HG03060 (cell line): ENCODE results near the gene NOL4L.
"Not testable (repeated sequence)": the region's sequence is repeated elsewhere in the genome, so short reads cannot be mapped to it uniquely, and the experiment has no call there.

ENCODE experiments used
- ATAC-seq: cut with Tn5 transposase; IDR thresholded peaks from one replicate; pipeline ENCODE4 v1.9.1; 2021; ENCODE audit warnings: low read depth, moderate number of reproducible peaks; ENCODE audit not compliant: unreplicated experiment

NOL4L gene

DNA sequence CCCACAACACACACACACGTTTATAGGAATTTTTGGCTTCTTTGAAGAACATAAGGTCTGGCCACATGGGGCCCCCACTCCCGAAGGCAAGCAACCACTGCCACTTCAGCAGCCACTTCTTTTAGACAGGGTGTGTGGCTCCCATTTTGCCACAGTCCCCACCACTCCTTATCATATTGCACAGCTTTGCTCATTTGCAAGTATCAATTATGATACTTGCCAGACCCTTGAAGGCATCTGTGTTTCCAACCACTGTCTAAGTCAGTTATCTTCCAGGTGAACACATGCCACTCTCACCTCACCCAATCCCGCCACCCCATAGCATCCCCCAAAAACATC is 73.1 kb downstream of the NOL4L start:
- ATAC-seq: no peak

DNA sequence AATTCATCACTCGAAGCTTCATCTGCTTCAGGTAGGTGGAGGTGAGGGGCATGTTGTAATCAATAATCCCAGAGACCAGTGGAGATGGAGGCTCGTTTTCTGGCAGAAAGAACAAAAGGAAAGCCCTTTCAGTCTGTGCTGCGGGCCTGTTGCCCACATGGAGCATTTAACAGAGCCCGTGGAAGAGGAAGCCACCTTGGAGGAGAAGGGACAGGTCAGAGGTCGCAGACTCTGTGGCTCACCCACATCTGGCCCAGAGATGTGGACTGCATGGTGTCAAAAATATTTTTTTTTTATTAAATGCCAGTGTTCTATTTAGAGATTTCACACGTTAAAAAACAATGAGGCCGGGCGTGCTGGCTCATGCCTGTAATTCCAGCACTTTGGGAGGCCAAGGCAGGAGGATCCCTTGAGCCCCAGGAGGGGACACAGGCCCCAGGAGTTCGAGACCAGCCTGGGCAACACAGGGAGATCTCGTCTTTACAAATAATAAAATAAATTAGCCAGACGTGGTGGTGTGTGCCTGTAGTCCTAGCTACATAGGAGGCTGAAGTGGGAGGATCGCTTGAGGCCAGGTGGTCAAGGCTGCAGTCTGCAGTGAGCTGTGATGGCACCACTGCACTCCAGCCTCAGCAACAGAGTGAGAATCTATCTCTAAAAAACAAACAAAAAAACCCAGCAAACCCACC is 73.6 kb downstream of the NOL4L start:
- no peak for ATAC-seq

DNA sequence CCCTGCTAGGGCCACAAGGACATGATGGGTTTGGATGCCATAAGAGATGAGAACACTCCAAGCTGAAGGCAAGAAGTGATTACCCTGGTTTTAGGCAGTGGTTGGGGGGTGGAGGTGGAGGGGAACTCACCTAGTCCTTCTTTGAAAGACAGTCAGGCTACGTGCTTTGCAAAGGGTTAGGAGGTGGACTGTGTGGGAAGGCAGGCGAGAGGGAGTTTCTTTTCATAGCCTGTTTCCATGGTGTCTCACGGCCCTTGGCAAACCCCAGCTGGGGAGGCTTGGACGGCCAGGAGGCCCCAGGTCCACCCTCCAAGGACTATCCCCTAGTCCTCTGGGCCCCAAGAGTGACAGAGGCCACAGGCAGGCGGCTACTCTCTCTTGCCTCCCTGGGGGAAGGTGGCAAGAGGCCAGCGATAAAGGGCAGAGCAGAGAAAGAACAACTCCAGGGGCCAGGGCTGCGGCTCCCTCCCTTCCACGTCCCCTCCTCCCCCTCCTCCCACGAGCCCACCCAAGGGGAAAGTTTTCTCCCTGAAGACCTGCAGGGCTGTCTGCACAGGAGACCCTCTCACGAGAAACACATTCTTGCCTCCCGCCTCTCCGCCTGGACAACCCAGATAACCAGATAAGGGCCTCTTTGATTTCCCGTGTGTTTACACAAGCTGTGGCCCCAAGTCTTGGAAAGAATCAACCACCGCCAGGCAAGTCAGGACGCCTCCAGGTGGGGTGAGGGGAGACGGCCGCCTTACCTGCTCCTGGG is 74.4 kb downstream of the NOL4L start:
- ATAC-seq: no peak

DNA sequence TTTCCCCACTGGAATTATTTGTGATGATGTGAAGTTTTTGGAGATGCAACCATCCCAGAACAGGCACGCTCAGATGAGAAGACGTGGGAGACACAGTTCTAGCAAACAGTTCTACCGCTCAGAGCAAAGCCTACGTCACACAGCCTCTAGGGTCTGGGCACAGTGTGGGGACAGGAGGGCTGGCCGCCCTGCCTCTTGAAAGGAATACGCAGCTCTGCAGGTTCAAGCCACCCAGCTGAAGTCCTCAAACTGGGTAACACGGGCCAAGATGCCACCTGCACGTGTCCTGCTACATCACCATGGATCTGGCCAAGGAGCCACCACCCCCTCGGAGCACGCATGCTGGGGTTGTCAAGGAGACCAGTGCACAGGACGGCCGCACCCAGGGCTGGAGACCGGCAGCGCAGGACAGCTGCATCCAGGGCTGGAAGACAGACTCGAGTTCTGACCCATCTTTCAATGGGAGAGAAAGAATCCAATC is 75.0 kb downstream of the NOL4L start:
- ATAC-seq: no peak

DNA sequence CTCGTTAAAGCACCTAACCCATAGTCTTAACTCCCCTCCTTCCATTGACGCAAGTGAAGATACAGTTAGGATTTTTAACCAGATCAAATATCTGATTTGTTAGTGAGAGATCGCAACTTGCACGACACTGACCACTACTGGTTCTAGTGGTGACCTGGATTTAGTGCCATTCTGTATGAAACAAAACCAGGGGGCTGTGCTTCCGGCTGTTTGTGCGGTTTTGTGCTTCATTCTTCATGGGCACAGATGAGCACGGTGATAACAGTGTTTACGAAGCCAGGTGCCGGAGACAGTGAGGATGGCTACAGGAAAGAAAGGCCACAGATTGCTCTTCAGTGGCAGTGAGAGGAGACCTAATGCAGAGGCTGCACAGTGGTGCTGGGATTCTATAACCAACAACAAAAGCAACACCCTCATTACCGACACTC is 75.5 kb downstream of the NOL4L start:
- no peak for ATAC-seq

DNA sequence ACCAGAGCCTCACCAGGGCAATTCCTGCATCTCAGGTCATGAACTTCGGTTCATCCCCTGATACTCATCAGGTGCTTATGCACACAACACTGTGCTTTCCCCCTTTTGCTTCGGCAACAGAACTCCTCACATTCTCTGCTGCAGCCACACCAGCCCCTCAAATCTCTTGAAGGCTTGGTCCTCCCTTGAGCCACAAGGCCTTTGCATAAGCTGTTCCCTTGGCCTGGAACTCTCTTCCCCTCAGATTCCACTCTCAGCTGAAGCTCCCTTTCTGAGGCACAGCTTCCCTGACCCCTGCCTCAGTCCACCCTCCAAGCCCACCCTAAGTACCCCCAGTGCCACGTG is 76.4 kb downstream of the NOL4L start:
- no peak for ATAC-seq

DNA sequence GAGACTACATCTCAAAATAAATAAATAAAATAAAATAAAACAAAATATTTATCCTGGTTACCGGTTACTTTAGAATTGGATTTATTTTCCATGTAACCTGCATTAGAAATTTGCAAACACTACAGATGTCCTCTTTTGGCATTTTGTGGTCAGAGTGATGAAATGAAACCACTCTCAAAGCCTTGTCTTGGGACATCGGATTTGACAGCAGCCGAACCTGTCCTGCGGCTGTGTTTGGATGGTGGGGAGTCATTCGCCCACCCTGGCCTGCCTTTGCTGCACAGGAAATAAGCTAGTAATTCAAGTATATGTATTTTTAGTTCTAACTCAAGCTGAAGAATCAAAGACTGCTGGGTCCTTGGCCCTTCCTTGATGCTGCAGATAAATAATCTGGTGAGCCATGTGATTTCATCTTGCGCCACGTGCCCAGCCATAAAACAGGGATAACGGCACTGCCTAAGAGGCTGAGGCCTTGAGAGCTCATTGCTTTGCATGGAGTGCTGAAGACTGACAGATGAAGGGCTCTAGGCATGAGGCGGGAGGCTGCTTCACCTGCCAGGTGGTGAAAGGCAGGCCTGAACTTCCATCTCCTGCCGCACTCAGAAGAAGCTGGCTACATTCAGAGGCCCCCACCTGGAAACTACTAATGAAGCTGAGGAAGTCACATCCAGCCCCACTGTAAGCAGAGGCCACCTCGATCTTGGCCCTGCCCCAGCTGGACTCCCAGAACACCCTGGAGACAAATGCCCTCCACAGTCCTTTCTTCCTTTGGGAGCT is 76.9 kb downstream of the NOL4L start:
- no peak for ATAC-seq

DNA sequence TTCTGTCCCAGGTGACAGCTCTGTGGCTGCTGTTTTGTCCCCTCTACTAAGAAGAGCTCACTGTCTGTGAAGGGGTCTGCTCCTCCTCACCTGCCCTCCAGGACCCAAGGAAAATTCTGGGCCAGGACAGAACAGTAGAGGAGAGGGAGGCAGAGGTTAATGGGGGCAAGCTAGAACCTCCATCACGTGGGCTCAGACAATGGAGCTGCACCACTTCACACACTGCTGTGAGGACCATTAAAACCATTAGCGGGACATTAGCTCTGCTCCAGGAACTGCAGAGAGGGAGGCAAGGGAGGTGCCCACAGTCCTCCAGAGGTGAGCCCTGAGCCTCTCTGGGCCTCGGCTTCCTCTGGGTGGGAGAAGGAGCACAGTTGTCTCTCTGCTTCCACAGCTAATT is 78.4 kb downstream of the NOL4L start:
- ATAC-seq: no peak

DNA sequence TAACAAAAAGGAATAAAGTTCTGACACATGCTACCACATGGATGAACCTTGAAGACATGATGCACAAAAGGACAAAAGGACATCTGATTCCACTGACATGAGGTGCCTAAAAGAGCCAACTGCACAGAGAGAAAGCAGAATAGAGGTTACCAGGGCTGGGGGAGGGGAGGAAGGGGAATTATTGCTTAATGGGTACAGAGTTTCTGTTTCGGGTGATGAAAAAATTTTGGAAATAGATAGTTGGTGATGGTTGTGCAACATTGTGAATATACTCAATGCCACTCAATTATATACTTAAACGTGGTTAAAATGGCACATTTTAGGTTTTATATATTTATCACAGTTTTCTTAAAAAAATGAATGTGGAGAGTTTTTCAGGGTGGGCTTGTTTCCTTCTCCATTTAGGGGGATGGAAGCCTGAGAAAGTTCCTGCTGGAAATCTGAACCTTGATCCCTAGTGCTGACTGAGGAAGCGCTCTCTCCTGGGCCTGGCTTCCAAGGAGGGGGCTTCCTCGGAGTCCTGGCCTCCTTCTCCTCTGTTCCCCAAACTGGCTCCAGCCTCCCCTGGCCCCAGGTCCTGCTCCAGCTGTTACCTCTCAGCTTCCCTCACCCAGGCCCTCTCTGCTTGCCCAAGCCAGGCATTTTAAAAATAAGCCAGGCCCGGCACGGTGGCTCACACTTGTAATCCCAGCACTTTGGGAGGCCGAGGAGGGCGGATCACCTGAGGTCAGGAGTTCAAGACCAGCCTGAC is 79.2 kb downstream of the NOL4L start:
- ATAC-seq: no peak

DNA sequence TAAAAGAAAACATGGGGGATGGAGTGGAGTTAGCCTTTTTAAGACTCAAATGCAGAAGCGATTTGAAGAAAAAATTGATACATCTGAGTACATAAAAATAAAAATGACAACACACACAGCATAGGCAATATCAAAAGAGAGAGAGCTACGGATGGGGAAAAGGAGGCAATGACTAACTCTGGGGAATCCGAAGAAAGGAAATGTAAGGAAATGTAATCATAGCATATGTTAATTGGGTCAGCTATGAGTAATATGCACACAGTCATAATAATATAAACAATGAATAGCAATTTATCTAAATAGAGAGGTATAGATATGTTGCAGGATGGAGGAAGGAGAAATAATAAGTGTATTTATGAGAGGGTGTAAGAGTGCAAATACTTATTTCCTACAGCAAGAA is 83.4 kb downstream of the NOL4L start:
- ATAC-seq: no peak

DNA sequence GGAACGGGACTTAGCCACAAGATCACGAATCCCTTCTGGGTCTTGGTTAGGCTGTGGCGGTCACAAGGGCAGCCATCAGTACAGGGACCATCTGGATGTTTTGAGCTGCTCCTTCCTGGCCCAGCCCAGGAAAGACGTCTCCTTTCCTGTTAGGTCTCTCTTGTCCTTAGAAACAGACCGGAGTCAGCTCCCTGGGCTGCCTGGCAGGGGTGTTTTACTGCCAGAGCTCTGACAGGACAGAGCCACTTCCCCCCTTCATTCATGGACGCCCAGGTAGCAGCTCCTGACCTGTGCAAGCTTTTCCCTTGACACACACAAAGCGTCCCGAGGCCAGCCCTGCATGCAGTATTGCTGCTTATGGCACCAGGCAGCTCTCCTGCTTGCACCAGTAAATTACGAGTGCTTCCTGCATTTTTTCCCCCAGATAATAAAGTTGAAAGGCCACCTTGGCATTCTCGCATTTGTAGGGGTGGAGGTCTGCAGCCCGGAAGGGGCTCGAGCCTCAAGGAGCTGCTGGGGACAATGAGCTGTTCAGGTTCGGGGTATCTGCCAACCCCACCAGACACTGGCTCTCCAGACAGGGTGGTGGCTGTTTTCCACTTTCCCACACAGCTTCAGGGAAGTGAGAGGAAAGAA is 87.4 kb downstream of the NOL4L start:
- no peak for ATAC-seq

DNA sequence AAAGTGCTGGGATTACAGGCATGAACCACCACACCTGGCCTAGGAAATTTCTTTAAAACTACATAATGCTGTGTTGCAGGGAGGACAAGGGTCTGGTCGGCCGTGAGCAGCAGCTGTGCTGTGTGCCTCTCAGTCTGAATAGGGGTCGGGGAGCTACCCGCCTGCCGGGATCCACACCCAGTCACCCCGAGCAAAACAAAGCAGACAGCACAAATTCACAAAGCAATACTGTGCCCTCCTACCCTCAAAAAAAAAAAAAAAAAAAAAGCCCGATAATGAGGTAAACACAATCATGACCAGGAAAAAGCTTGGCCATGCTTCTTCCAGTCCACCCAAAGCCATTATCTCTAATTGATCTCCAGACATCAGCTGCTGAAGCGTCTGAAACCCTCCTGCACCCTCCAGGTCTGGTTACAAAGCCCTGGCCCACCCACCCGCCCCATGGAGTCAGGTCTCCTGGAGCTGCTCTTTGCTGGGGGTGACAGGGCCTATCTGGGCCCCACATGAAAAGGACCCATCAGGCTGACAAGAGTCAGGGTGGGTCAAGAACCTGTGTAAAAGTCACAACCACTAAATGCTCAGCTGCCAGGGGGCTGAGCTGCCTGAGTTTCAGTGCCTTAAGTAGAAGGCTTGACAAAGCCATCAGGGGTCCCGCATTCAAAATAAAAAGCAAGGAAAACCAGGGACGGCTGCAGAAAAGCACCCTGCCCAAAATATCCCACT is 88.2 kb downstream of the NOL4L start:
- no peak for ATAC-seq

DNA sequence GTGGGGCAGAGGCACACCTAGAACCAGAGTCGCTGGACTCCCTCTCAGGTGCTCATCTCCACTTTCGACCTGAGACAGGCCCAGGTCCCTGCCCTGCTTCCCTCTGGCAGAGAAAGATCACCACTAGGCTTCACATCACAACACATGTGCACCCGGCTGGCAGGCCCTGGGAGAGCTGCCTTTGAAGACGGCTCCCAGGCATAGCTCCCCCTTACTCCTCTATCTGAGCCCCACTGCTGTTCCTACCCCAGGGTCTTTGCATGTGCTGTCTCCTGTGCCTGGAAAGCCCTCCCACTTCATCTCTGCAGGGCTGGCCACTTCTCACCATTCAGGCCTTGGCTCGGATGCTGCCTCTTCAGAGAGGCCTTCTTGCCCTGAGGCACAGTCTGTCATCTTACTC is 89.2 kb downstream of the NOL4L start:
- ATAC-seq: no peak

DNA sequence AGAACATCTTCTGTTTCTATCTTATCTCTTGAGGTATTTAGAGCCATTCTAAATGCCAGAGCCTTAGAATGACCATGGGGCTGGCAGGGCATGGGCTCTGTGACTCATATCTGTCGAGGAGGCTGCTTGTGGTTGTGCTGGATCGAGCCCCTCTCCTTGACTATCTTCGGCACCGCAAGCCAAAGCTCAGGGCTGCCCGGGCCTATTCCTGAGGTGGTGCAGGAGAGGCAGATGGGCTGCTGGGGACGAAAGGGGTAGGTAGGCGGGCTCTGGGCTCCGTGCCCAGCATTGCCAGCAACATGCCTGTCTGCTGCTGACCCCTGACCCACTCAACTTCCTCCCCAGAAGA is 89.9 kb downstream of the NOL4L start:
- no peak for ATAC-seq

DNA sequence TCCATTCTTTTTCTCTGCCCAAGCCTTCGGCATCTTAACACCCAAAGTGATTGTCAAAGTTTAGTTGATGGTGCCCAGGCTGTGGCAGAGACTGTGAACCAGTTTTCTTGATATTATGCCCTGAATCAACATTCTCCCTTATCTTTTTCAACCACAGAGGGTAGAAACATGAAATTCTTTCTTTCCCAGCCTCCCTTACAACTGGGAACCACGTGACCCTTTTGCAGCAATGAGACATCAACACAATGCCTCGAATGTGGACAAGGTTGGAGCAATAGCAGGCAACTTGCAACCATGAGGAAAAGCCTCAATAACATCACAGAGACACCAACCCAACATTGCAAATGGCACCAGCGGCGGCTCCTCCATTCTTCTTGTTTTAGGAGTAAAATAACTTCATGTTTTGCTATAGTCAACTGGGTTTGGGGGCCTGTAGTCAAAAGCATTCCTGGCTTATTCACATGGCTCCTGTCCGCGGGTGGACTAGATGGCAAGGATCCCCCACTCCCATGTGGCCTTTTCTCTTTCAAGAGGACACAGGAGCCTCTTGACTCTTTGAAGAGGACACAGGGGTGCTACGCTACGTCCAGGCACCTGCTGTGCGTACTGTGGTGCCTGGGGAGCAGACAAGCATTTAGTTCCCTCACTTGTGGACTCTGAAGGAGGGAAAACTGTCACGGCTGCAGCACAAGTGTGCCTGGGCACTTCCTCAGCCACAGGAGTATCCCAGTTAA is 90.5 kb downstream of the NOL4L start:
- ATAC-seq: no peak

DNA sequence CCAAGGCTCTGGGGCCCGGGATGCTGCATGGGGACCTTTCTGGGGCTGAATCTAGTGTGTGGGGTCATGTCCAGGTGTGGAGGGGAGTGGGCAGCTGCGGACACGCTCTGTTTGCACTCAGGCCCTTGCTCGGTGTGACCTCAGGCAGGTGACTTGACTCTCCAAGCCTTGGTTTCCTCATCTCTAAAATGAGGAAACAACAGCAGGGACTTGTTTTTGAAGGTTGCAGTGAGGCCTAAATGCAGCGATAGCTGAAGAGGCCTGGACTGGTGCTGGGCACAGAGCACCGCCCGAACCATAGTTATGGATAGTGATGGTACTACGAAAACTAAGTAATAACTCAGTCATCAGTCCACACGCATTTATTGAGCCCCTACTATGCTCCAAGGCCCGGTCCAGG is 91.8 kb downstream of the NOL4L start:
- no peak for ATAC-seq

DNA sequence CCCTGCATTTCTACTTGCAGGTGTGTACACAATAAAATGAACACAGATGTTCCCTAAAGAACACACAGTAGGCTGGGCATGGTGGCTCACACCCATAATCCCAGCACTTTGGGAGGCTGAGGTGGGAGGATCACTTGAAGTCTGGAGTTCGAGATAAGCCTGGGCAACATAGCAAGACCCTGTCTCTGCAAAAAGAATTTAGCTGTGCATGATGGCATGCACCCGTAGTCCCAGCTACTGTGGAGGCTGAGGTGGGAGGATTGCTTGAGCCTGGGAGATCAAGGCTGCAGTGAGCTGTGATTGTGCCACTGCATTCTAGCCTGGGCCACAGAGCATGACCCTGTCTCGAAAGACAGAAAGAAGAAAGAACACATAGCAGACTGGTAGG is 93.4 kb downstream of the NOL4L start:
- not testable (repeated sequence) for ATAC-seq

DNA sequence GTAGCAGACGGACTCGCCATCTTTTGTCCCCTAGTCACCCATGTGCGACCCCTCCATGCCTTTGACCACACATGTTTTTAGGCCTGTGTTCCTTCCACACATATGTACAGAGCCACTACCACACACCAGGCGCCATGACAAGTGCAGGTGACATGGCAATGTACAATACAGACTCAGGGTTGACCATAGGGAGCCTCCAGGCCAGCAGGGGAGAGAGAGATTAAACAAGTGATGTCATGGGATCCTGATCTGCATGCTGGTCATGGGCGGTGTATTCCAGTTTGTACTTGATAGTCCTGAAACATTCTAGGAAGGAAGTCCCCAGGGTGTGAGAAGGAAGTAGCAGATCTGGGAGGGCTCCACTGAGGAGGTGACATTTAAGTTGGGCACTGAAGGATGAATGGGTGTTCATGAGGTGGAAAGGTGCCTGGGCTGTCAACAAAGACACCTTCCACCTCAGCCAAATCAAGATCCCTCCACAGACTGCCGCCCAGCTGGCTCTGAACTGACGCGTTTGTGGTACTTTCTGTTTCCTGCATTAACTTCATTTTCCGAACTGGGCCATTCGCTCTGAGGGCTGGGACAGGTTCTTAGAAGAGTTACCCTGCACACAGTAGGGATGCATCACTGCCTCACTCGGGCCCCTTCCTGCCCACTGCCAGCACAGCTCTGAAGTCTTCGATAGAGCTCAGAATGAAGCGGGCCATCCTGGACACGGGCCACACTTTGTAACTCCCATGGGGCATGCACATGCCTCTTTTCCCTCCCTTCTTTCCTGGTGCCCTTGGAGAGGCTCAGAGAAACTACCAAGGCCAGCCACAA is 94.0 kb downstream of the NOL4L start:
- ATAC-seq: no peak
